HPDE6-E6E7 (cell line): ENCODE measurements around the gene FLT3.
"Not testable (repeated sequence)": the region's sequence is repeated elsewhere in the genome, so short reads cannot be mapped to it uniquely, and the experiment has no call there.

Experiments
- DNase-seq: peaks from one replicate; pipeline ENCODE4 v3.0.0; 2011; ENCODE audit warnings: missing footprints; ENCODE audit errors: extremely low spot score

The FLT3 gene

GRCh38 chr13:28099396-28100149 lies 803 bp downstream of the FLT3 start:
- DNase-seq: no peak

GRCh38 chr13:28097503-28097902 lies 2.9 kb downstream of the FLT3 start:
- no peak for DNase-seq

GRCh38 chr13:28094306-28094705 lies 6.1 kb downstream of the FLT3 start:
- no peak for DNase-seq

GRCh38 chr13:28093881-28094280 lies 6.5 kb downstream of the FLT3 start:
- DNase-seq: no peak

- DNase-seq: no peak
Measured at GRCh38 chr13:28092431-28092830, 7.9 kb downstream of the FLT3 start.

GRCh38 chr13:28089065-28089464 lies 11.3 kb downstream of the FLT3 start:
- DNase-seq: no peak

- DNase-seq: not testable (repeated sequence)
Measured at GRCh38 chr13:28077820-28078219, 22.6 kb downstream of the FLT3 start.

- DNase-seq: no peak
Measured at GRCh38 chr13:28077231-28077630, 23.1 kb downstream of the FLT3 start.

- no peak for DNase-seq
Measured at GRCh38 chr13:28071424-28071823, 29.0 kb downstream of the FLT3 start.

- no peak for DNase-seq
Measured at GRCh38 chr13:28067491-28067890, 32.9 kb downstream of the FLT3 start.

- peak; percentile 7 for DNase-seq
Measured at GRCh38 chr13:28058866-28059613, 41.3 kb downstream of the FLT3 start.

- DNase-seq: no peak
Measured at GRCh38 chr13:28056970-28057712, 43.2 kb downstream of the FLT3 start.

GRCh38 chr13:28056426-28056825 lies 44.0 kb downstream of the FLT3 start:
- DNase-seq: no peak

GRCh38 chr13:28055357-28055756 lies 45.0 kb downstream of the FLT3 start:
- DNase-seq: no peak

- DNase-seq: no peak
Measured at GRCh38 chr13:28052945-28053344, 47.4 kb downstream of the FLT3 start.

- no peak for DNase-seq
Measured at GRCh38 chr13:28049880-28050875, 50.2 kb downstream of the FLT3 start.

- no peak for DNase-seq
Measured at GRCh38 chr13:28049215-28049614, 51.2 kb downstream of the FLT3 start.

GRCh38 chr13:28048768-28049167 lies 51.6 kb downstream of the FLT3 start:
- DNase-seq: no peak

GRCh38 chr13:28047757-28048388 lies 52.5 kb downstream of the FLT3 start:
- peak; percentile 8 for DNase-seq

GRCh38 chr13:28046981-28047380 lies 53.4 kb downstream of the FLT3 start:
- no peak for DNase-seq

GRCh38 chr13:28045861-28046260 lies 54.5 kb downstream of the FLT3 start:
- no peak for DNase-seq
